Naive thymus-derived CD4-positive, alpha-beta T cell (primary cell): ENCODE results near the gene TM9SF2. TPM values are rescaled to one million over a fixed set of nuclear protein-coding genes. Genes with fewer than 3 reads are reported as not detected.

Source experiments
- ATAC-seq: fragments of 150-1000 bp; cut with Tn5 transposase; 2 replicates; pipeline ENCODE4 v1.10.0; 2021; ENCODE audit warnings: mild to moderate bottlenecking, moderate library complexity
- CTCF ChIA-PET: fragments of 350-600 bp; sonication (Branson Sonifier 250); formaldehyde crosslinking; loops from one replicate; lab custom pipeline; 2021; ENCODE audit warnings: antibody characterized with exemption; lab: Charles Lee
- POLR2A ChIA-PET: fragments of 350-600 bp; sonication (Branson Sonifier 250); formaldehyde crosslinking; loops from one replicate; lab custom pipeline; 2021; ENCODE audit warnings: antibody characterized with exemption, inconsistent platforms; lab: Charles Lee
- DNase-seq, 9 donors: peaks; one replicate each; pipeline versions ENCODE4 v3.0.0 to v3.0.0-alpha.2; 2020 to 2022; ENCODE audit warnings: mixed read lengths in 1 of 9
- H3K27ac ChIP-seq: one replicate; pipeline ENCODE4 v1.7.0; 2013; ENCODE audit warnings: mild to moderate bottlenecking, low read depth, low read length, moderate library complexity
- H3K27me3 ChIP-seq, 2 donors: one replicate each; pipeline ENCODE4 v1.7.0; 2013; ENCODE audit warnings: low read length in 2 of 2, mild to moderate bottlenecking in 2 of 2, moderate library complexity in 2 of 2; ENCODE audit not compliant: control insufficient read depth in 2 of 2, insufficient read depth in 2 of 2
- H3K36me3 ChIP-seq, 3 experiments: 1 replicate in 2 of 3; 2 replicates in 1 of 3; pipeline ENCODE4 v1.7.0; 2013; ENCODE audit warnings: low read length in 3 of 3, mild to moderate bottlenecking in 3 of 3, moderate library complexity in 1 of 3; ENCODE audit not compliant: insufficient read depth in 3 of 3, control insufficient read depth in 2 of 3
- H3K4me1 ChIP-seq, 2 donors: one replicate each; pipeline ENCODE4 v1.7.0; 2013; ENCODE audit warnings: low read length in 2 of 2, mild to moderate bottlenecking in 2 of 2, moderate library complexity in 1 of 2; ENCODE audit not compliant: control insufficient read depth in 2 of 2, insufficient read depth in 2 of 2
- H3K4me3 ChIP-seq: 2 replicates; pipeline ENCODE4 v1.7.0; 2013; ENCODE audit warnings: mild to moderate bottlenecking, low read length
- H3K9me3 ChIP-seq, 3 experiments: 1 replicate in 2 of 3; 2 replicates in 1 of 3; pipeline ENCODE4 v1.7.0; 2013; ENCODE audit warnings: low read length in 3 of 3; ENCODE audit not compliant: control insufficient read depth in 2 of 3
- H3K27ac Mint-ChIP-seq, 9 donors: one replicate each; pipeline ENCODE4 v1.8.0; 2020 to 2022; ENCODE audit warnings: mixed read lengths in 9 of 9, mild to moderate bottlenecking in 8 of 9, moderate library complexity in 5 of 9, inconsistent platforms in 2 of 9
- H3K27me3 Mint-ChIP-seq, 5 donors: one replicate each; pipeline ENCODE4 v1.8.0; 2021 to 2022; ENCODE audit warnings: mixed read lengths in 5 of 5, mild to moderate bottlenecking in 1 of 5
- H3K36me3 Mint-ChIP-seq, 5 donors: one replicate each; pipeline ENCODE4 v1.8.0; 2020 to 2022; ENCODE audit warnings: mixed read lengths in 5 of 5, mild to moderate bottlenecking in 3 of 5, inconsistent platforms in 1 of 5
- H3K4me1 Mint-ChIP-seq, 7 donors: one replicate each; pipeline ENCODE4 v1.8.0; 2020 to 2022; ENCODE audit warnings: mixed read lengths in 7 of 7, mild to moderate bottlenecking in 3 of 7, inconsistent platforms in 1 of 7
- H3K4me3 Mint-ChIP-seq, 10 donors: one replicate each; pipeline ENCODE4 v1.8.0; 2020 to 2022; ENCODE audit warnings: mild to moderate bottlenecking in 10 of 10, mixed read lengths in 10 of 10, moderate library complexity in 6 of 10, inconsistent platforms in 2 of 10
- H3K9me3 Mint-ChIP-seq, 11 donors: one replicate each; pipeline ENCODE4 v1.8.0; 2020 to 2022; ENCODE audit warnings: mixed read lengths in 11 of 11, mild to moderate bottlenecking in 4 of 11, inconsistent platforms in 1 of 11, moderate library complexity in 1 of 11
- intact Hi-C, 2 donors: fragments of 100-400 bp; cut with micrococcal nuclease; formaldehyde crosslinking; loops; one replicate each; pipeline ENCODE4 v1.15.1; 2023
- polyA plus RNA-seq, 2 donors: library from polyadenylated mRNA; unstranded; fragments of 300-500 nt; fragmentation: Illumina TruSeq; gene quantifications; one replicate each; pipeline ENCODE4 v1.2.3, GENCODE V29; 2021
- total RNA-seq, 6 experiments: library from RNA in 5 of 6; stranded (reverse) in 5 of 6; gene quantifications; 1 replicate in 5 of 6; 2 replicates in 1 of 6; pipeline ENCODE4 v1.2.3 and lab custom pipeline; 2021 to 2026

The TM9SF2 gene
- total and polyA plus RNA-seq, 7 experiments from 2014 or later = 38.0 to 81.9 (median 53.6) TPM

- H3K27me3 ChIP-seq = no peaks in the 10 kb centered on the region
- CTCF ChIA-PET = interaction anchor here (0.6 to 1.8 kb wide), 8 partner anchors 10 to 330 kb away, joined by 3 to 8 read pairs (median 4); no protein-coding TSS in a partner anchor
- Mint-ChIP-seq H3K27me3 (no peaks in the 10 kb centered on the region), H3K4me1 (peaks cover 62 to 89% (median 82%) of the 10 kb centered on the region in 7 donors), H3K9me3 (peaks cover 0 to 20% (median 3%) of the 10 kb centered on the region in 11 donors), H3K4me3 (peak overlapping the region in 9 of 10 donors; percentile 5 to 71 (median 49)), H3K27ac (peak overlapping the region in 2 of 9 donors; percentile 41 to 52), H3K36me3 (peaks cover 7 to 44% (median 35%) of the 10 kb centered on the region in 5 donors)
- H3K27ac ChIP-seq = no peak overlapping the region
- no peak overlapping the region for H3K4me3 ChIP-seq
- H3K36me3 ChIP-seq = peaks cover 0 to 18% (median 4%) of the 10 kb centered on the region in 3 experiments
- peaks cover 40 to 52% of the 10 kb centered on the region in 2 donors for H3K4me1 ChIP-seq
- intact Hi-C loops = loop anchor here in 1 of 2 donors (1.0 to 10.0 kb wide), 2 partner anchors 64 to 222 kb away; no protein-coding TSS in a partner anchor
- DNase-seq = no peak
- POLR2A ChIA-PET = interaction anchor here (1.3 kb wide), 1 partner anchor 10 kb away, joined by 3 read pairs; no protein-coding TSS in a partner anchor
- H3K9me3 ChIP-seq = peaks cover 0 to 13% (median 6%) of the 10 kb centered on the region in 3 experiments
- ATAC-seq = peak; percentile 67
Measured at GRCh38 chr13:99506634-99507033, 5.4 kb downstream of the TM9SF2 start.

- Histone ChIP-seq H3K4me3 (no peak overlapping the region), H3K27me3 (no peaks in the 10 kb centered on the region), H3K27ac (no peak overlapping the region), H3K9me3 (peaks cover 0 to 13% (median 6%) of the 10 kb centered on the region in 3 experiments), H3K36me3 (peaks cover 0 to 14% (median 4%) of the 10 kb centered on the region in 3 experiments), H3K4me1 (peaks cover 40 to 53% of the 10 kb centered on the region in 2 donors)
- H3K27me3 Mint-ChIP-seq = no peaks in the 10 kb centered on the region
- intact Hi-C loops = loop anchor here in 1 of 2 donors (10.0 kb wide), 1 partner anchor 222 kb away; no protein-coding TSS in a partner anchor
- ChIA-PET CTCF (interaction anchor here (0.6 to 1.7 kb wide), 7 partner anchors 11 to 331 kb away, joined by 3 to 8 read pairs (median 4); no protein-coding TSS in a partner anchor), POLR2A (no interaction called here)
- peaks cover 0 to 20% (median 3%) of the 10 kb centered on the region in 11 donors for H3K9me3 Mint-ChIP-seq
- H3K4me3 Mint-ChIP-seq = peak overlapping the region in 6 of 10 donors; percentile 5 to 71 (median 54)
- H3K4me1 Mint-ChIP-seq = peaks cover 62 to 92% (median 85%) of the 10 kb centered on the region in 7 donors
- peak overlapping the region in 1 of 9 donors; percentile 52 for H3K27ac Mint-ChIP-seq
- DNase-seq (no peak), ATAC-seq (no peak)
- peaks cover 7 to 41% (median 35%) of the 10 kb centered on the region in 5 donors for H3K36me3 Mint-ChIP-seq
Measured at GRCh38 chr13:99507054-99507453, 5.8 kb downstream of the TM9SF2 start.

- ChIA-PET POLR2A (no interaction called here), CTCF (interaction anchor here (1.0 to 1.7 kb wide), 3 partner anchors 10 to 331 kb away, joined by 4 to 8 read pairs (median 4); no protein-coding TSS in a partner anchor)
- no peaks in the 10 kb centered on the region for H3K27me3 Mint-ChIP-seq
- intact Hi-C loops = loop anchor here in 1 of 2 donors (10.0 kb wide), 1 partner anchor 223 kb away; no protein-coding TSS in a partner anchor
- H3K27ac Mint-ChIP-seq = peak overlapping the region in 3 of 9 donors; percentile 32 to 52 (median 38)
- H3K9me3 Mint-ChIP-seq = peaks cover 0 to 20% (median 3%) of the 10 kb centered on the region in 11 donors
- Histone ChIP-seq H3K27ac (no peak overlapping the region), H3K9me3 (peaks cover 0 to 13% (median 6%) of the 10 kb centered on the region in 3 experiments), H3K4me3 (no peak overlapping the region), H3K27me3 (no peaks in the 10 kb centered on the region), H3K4me1 (peaks cover 35 to 52% of the 10 kb centered on the region in 2 donors), H3K36me3 (peaks cover 0 to 14% (median 4%) of the 10 kb centered on the region in 3 experiments)
- peaks cover 7 to 40% (median 35%) of the 10 kb centered on the region in 5 donors for H3K36me3 Mint-ChIP-seq
- DNase-seq = no peak
- H3K4me1 Mint-ChIP-seq = peaks cover 62 to 92% (median 85%) of the 10 kb centered on the region in 7 donors
- ATAC-seq = no peak
- H3K4me3 Mint-ChIP-seq = peak overlapping the region in 6 of 10 donors; percentile 11 to 68 (median 22)
Measured at GRCh38 chr13:99507551-99507950, 6.3 kb downstream of the TM9SF2 start.

GRCh38 chr13:99507986-99508385, 6.7 kb downstream of the TM9SF2 start:
- Histone ChIP-seq H3K4me1 (peaks cover 30 to 49% of the 10 kb centered on the region in 2 donors), H3K9me3 (peaks cover 0 to 13% (median 6%) of the 10 kb centered on the region in 3 experiments), H3K36me3 (peaks cover 0 to 14% (median 4%) of the 10 kb centered on the region in 3 experiments), H3K4me3 (no peak overlapping the region), H3K27ac (no peak overlapping the region), H3K27me3 (no peaks in the 10 kb centered on the region)
- DNase-seq (no peak), ATAC-seq (no peak)
- intact Hi-C loops = loop anchor here in 1 of 2 donors (10.0 kb wide), 1 partner anchor 223 kb away; no protein-coding TSS in a partner anchor
- H3K36me3 Mint-ChIP-seq = peaks cover 7 to 40% (median 35%) of the 10 kb centered on the region in 5 donors
- H3K9me3 Mint-ChIP-seq = peaks cover 0 to 20% (median 3%) of the 10 kb centered on the region in 11 donors
- ChIA-PET POLR2A (interaction anchor here (0.7 to 1.0 kb wide), 2 partner anchors 27 to 743 kb away, joined by 3 to 5 read pairs; no protein-coding TSS in a partner anchor), CTCF (interaction anchor here (0.6 kb wide), 2 partner anchors 118 to 147 kb away, joined by 3 read pairs; no protein-coding TSS in a partner anchor)
- peak overlapping the region in 6 of 10 donors; percentile 11 to 68 (median 22) for H3K4me3 Mint-ChIP-seq
- H3K4me1 Mint-ChIP-seq = peaks cover 64 to 92% (median 85%) of the 10 kb centered on the region in 7 donors
- peak overlapping the region in 1 of 9 donors; percentile 32 for H3K27ac Mint-ChIP-seq
- no peaks in the 10 kb centered on the region for H3K27me3 Mint-ChIP-seq

GRCh38 chr13:99509479-99509878, 8.2 kb downstream of the TM9SF2 start:
- peaks cover 19 to 42% of the 10 kb centered on the region in 2 donors for H3K4me1 ChIP-seq
- CTCF ChIA-PET = no interaction called here
- H3K27me3 ChIP-seq = no peaks in the 10 kb centered on the region

GRCh38 chr13:99514801-99515200, 13.5 kb downstream of the TM9SF2 start:
- no peak overlapping the region for H3K27ac ChIP-seq

More at GRCh38 chr13:99509479-99509878, 8.2 kb downstream of the TM9SF2 start:
- Mint-ChIP-seq H3K4me1 (peaks cover 60 to 92% (median 83%) of the 10 kb centered on the region in 7 donors), H3K27me3 (no peaks in the 10 kb centered on the region), H3K9me3 (peaks cover 0 to 20% (median 3%) of the 10 kb centered on the region in 11 donors), H3K36me3 (peaks cover 7 to 46% (median 32%) of the 10 kb centered on the region in 5 donors), H3K4me3 (peak overlapping the region in 1 of 10 donors; percentile 43), H3K27ac (no peak overlapping the region)
- peaks cover 0 to 13% (median 6%) of the 10 kb centered on the region in 3 experiments for H3K9me3 ChIP-seq
- H3K36me3 ChIP-seq = peaks cover 0 to 14% (median 4%) of the 10 kb centered on the region in 3 experiments
- intact Hi-C loops = loop anchor here in 1 of 2 donors (10.0 kb wide), 1 partner anchor 225 kb away; no protein-coding TSS in a partner anchor
- no peak overlapping the region for H3K4me3 ChIP-seq
- no peak for ATAC-seq
- POLR2A ChIA-PET = interaction anchor here (1.1 kb wide), 1 partner anchor 94 kb away, joined by 3 read pairs; no protein-coding TSS in a partner anchor
- H3K27ac ChIP-seq = no peak overlapping the region
- no peak for DNase-seq

More at GRCh38 chr13:99514801-99515200, 13.5 kb downstream of the TM9SF2 start:
- Histone ChIP-seq H3K27me3 (no peaks in the 10 kb centered on the region), H3K4me1 (peaks cover 7 to 18% of the 10 kb centered on the region in 2 donors), H3K9me3 (peaks cover 0 to under 1% (median 0%) of the 10 kb centered on the region in 3 experiments), H3K36me3 (peaks cover 3 to 10% (median 9%) of the 10 kb centered on the region in 3 experiments), H3K4me3 (no peak overlapping the region)
- DNase-seq (no peak), ATAC-seq (no peak)
- intact Hi-C loops = no loop called here
- peaks cover 6 to 31% (median 11%) of the 10 kb centered on the region in 5 donors for H3K36me3 Mint-ChIP-seq
- H3K27me3 Mint-ChIP-seq = no peaks in the 10 kb centered on the region
- ChIA-PET POLR2A (interaction anchor here (0.6 kb wide), 1 partner anchor 141 kb away, joined by 4 read pairs; no protein-coding TSS in a partner anchor), CTCF (interaction anchor here (1.3 to 1.4 kb wide), 2 partner anchors 10 to 14 kb away, joined by 3 to 4 read pairs; no protein-coding TSS in a partner anchor)
- peaks cover 45 to 70% (median 66%) of the 10 kb centered on the region in 7 donors for H3K4me1 Mint-ChIP-seq
- no peak overlapping the region for H3K4me3 Mint-ChIP-seq
- peaks cover 0 to 6% (median 2%) of the 10 kb centered on the region in 11 donors for H3K9me3 Mint-ChIP-seq
- H3K27ac Mint-ChIP-seq = peak overlapping the region in 2 of 9 donors; percentile 13 to 19
